ENCODE data around the gene C12orf75. TPM values are rescaled to one million over a fixed set of nuclear protein-coding genes. Genes with fewer than 3 reads are reported as not detected.
"Not testable (repeated sequence)": the region's sequence is repeated elsewhere in the genome, so short reads cannot be mapped to it uniquely, and the experiment has no call there.

The C12orf75 gene
- total RNA-seq, result 3.0 TPM

DNA sequence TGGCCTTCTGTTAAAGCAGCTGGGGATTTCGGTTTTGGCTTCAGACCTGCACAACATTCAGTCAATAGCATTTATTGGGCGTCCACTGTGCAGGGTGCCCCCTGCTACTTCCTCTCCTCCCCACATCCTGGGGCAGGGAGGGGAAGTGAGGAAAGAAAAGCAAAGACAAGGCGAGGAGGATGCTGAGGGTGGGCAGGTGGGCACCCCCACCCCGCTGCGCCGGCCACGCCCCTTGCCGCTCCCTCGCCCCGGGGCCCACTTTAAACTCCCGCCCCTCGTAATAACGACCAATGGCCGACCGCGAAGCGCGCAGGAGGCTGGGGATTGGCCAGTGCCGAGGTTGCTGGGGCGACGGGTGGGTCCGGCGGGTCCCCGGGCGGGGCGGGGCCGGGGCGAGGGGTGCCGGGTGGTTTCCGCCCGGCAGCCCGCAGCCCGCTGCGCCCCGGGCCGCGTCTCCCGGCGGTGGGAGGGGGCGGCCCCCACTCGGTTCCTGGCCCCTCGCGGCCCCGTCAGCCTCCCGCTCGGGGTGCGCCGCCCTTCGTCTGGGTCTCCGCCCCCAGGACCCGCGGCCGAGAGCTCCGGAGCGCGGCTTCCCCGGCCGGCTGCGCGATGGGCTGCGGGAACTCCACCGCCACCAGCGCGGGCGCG lies at the start of gene C12orf75:
TSS of gene C12orf75 (plus strand) at position 409 of the 648 bp plus-strand sequence. CDS start at position 610, 201 bp downstream.
- peak; percentile 47 to 85 (median 84) for DNase-seq (ENCODE audit: low read depth in 2 of 3, low spot score in 2 of 3)

DNA sequence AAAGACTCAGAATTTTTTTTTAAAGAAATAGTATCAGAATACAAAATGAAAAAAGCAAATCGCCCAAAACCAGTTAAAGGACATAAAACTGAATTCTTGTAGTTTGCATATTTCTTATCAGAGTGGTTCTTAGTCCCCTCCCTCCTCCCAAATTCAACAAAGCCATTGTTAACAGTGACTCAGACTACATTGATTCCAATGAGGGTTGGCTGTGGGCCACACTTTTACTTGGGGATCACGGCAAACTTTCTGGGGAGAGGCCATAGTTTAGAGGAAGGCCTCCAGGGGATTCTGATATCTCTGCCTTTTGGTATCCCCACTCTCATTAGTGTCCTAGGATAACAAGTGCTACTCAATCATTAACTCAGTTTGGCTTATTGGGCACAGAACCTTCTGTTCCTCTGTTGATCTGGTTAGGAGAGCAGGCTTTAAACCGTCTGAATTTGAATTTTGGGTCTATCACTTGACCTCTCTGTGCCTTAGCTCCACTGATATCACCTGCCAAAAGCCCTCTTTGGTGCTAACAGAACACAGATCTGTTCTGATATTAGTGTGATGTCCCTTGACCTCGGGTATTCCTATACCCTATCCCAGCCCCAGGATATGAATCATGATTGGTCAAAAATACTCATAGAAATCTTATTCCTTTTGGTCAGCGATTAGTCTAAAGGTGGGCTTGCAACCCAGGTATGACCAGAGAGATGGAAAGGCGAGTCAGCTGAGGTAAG lies 49.4 kb upstream of the C12orf75 start:
- no peak for DNase-seq (ENCODE audit: low read depth in 2 of 3, low spot score in 2 of 3)

DNA sequence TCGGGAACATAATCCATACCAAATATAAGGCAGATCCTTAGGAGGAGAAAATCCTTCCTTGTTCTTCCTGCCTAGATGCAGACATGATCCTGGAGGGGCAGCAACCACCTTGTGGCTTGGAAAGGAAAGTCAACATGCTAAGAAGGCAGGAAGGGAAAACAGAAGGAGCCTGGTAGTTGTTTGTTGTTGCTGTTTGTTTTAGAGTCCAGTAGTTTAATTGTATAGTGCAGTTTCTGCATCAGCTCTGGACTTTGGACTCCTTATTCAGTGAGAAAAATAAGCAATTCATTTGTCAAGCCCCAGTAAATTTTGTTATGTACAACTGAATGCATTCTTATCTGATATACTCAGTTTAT lies 48.8 kb upstream of the C12orf75 start:
- no peak for DNase-seq (ENCODE audit: low read depth in 2 of 3, low spot score in 2 of 3)

GRCh38 chr12:105285378-105285777 lies 45.1 kb upstream of the C12orf75 start:
- DNase-seq (ENCODE audit: low read depth in 2 of 3, low spot score in 2 of 3), result no peak

DNA sequence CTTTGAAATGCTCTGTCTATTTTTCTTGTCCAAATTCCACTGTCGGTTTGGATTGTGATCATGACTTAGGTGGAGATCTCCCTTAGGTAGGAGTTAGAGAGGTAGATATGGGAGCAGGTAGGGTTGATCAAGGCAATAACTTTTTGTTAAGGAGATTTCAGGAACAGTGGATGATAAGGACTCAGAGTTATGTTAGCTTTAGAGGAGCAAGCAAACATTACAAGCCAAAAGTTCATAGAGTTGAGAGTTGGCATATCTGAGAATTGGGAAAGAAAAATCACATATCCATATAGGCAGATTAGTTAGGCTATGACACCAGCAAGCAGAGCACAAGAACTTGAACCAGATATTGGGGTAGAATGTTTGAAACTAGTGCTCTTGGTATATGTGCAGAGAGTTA lies 43.1 kb upstream of the C12orf75 start:
- no peak for DNase-seq (ENCODE audit: low read depth in 2 of 3, low spot score in 2 of 3)

DNA sequence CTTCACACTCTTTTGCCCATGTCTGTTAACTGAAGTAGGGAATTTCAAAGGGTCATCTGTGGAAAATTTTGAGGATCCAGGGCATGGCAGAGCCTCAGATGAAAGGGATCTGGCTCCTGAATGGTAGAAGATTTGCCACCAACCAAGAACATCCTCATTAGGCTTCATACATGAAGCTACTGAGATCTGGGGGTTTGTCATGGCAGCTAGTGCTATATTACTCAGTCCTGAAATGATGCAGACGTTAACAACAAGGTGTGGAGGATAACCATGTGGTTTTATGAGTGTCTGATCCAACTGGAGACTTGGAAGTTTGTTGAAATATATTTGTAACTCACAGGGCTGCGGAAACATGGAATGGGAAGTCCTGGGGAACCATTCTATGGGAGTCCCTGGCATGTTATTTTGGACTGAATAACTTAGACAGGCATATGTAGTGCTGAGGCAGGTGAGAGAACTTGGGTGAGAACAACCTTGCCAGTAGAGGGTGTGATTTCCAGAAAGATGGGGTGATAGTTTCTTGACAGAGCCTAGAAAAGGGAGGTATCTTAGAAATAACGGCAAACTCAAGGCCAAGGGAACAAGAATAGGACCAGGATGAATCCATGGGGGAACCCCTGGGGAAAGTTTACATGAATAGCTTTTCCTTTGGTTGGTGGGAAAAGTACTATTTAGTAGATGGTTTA lies 42.0 kb upstream of the C12orf75 start:
- DNase-seq (ENCODE audit: low read depth in 2 of 3, low spot score in 2 of 3), result no peak

DNA sequence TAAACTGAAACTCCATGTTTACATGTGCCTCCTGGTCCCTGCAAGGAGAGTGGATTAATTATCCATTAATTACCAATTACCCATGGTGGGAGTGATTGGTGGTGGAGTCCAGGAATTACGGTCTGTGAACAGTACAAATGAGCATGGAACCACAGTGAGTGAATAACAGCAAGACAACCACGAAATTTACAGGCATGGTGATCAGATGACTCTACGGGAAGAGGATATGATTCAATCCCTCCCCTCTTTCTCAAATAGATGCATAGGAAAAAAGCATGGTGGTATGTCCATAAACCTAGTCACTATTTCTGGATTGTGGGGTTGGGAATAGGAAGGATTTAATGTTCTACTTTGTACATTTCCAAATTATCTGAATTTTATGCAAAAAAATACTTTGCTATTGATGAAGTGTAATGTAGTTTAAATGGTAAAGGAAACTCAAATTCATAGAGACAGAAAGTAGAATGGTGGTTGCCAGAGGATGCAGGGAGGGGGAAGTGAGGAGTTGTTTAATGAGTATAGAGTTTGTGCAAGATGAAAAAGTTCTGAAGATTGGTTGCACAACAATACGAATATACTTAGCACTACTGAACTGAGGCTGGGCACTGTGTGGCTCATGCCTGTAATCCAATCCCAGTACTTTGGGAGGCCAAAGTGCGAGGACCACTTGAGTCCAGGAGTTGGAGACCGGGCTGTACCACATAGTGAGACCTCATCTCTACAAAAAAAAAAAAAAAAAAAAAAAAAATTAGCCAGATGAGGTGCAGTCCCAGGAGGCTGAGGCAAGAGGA lies 41.2 kb upstream of the C12orf75 start:
- no peak for DNase-seq (ENCODE audit: low read depth in 2 of 3, low spot score in 2 of 3)

DNA sequence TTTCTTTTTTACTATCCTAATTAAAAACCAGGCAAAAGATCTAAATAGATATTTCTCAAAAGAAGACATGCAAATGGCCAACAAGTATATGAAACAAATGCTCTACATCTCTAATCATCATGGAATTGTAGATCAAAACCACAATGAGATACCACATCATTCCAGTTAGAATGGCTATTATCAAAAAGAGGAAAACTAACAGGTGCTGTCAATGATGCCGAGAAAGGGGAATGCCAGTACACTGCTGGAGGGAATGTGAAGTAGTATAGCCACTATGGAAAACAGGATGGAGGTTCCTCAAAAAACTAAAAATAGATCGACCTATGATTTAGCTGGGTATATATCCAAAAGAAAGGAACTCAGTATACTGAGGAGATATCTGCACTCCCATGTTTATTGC lies 39.0 kb upstream of the C12orf75 start:
- no peak for DNase-seq (ENCODE audit: low read depth in 2 of 3, low spot score in 2 of 3)

- no peak for DNase-seq (ENCODE audit: low read depth in 2 of 3, low spot score in 2 of 3)
Measured at GRCh38 chr12:105292705-105293104, 37.8 kb upstream of the C12orf75 start.

DNA sequence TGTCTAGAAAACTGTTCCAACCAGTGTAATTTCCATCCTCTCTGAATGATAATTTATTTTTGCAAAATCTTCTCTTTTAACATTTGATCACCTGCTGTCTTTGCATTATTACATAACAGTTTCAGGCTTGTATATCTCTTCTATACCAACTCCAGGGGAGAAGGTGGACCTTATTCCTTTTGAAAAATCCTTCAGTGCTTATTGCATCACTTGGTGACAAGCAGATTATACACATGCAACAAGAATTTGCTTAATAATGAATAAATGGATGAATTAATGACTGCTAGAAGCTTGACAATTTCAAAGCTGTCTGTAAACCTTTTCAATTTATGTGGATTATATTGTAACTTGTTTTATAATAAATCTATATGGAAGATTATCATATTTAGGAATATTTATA lies 37.3 kb upstream of the C12orf75 start:
- no peak for DNase-seq (ENCODE audit: low read depth in 2 of 3, low spot score in 2 of 3)

DNA sequence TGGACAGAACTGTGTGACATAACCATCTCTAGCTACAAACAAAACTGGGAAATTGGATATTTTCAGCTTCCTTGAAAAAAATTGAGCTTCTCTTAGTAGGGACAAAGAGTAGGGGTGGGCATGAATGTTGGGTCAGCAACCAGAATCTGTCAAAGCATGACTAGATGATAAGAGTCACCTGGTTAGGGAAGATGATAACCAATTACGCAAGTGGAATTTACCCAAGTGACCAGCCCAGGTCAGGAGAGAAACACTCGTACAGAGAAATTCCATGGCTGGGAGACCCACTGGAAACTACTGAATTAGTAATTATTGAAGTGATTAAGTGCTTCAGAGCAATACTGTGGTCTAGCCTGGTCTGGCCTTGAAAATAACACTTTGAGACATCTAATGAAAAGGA lies 36.3 kb upstream of the C12orf75 start:
- DNase-seq (ENCODE audit: low read depth in 2 of 3, low spot score in 2 of 3), result no peak

DNA sequence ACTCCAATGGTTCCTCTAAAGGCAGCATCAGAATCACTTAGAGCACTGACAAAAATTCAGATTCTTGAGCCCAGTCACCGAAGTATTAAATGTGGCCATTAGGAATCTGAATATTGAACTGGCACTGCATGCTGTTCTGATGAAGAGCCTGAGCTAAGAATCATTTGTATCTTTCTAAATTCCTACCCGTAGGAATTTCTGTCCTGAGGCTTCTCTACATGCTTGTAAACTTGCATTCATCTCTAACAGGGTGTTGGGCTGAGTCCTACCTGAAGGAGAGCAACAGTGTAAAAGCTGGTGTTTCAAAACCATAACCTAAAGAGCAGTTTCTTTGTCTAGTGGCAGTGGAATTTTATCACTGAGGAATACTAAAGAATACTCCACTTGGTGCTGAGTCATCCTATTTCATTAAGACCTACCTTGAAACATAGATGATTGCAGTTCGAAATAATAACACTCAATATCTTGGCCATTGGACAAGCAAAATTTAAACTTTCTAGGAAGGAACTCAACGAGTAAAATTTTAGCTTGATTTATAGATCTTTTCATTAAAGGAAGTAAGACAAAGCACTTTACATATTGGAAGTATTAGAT lies 35.5 kb upstream of the C12orf75 start:
- DNase-seq (ENCODE audit: low read depth in 2 of 3, low spot score in 2 of 3), result no peak

DNA sequence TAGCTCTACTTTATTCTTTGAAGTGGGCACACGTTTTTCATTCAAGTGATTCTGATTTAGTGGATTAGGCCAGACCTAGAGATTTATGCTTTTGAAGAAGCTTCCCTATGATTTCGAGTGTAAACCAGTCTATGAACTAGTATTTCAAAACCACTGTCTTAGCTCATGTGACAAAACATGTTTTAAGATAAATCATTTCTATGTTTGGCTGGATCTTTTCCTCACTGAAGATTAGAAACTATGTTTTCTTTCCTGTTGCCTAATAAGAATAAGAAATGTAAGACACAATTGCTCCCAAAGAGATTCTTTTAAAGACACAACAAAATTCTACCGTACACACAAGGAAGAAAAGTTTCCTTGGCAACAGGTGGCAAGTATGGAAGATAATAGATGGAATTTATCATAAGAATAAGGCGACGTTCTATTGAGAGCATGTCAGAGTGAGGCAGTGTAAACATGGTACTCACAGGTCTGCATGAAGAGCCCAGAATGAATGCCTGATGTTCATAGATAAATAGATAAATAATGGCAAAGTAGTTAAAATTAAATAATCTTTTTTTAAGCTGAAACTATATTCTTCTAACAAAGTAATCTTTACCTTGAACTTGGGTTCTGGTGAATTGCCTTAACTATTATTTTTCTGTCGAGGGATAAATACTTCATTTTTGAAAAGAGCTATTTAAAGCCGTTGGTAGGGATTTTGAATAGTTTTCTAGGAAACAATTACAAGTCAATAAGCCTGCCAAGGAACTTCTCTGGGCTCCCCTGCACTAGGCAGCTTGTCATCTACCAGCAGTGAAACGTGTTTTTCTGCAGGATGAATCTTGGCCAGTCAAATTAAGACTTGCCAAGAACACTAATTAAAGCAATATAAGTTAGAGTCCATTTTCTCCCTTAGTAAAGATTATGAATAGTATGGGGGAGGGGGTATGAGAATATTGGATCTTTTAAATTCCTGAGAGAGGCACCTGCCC lies 34.1 kb upstream of the C12orf75 start:
- DNase-seq (ENCODE audit: low read depth in 2 of 3, low spot score in 2 of 3), result no peak

DNA sequence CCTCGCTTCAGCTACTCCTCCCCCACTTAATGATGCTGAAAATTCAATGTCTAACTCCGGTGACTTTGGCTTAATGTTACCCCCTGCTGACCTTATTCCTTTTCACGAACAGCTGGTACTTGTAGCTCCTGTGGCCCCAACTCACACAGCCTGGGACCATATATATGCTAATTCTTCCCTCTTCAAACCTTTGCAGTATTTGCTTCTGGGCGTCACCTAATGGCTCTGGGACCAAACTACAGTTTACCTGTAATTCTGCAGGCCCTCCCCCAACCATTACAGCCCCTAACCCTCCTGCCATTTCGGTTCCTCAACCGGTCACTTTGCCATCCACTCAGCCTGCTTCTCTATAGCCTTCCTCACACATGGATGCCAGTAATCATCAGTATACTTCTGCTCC lies 29.6 kb upstream of the C12orf75 start:
- DNase-seq (ENCODE audit: low read depth in 2 of 3, low spot score in 2 of 3), result no peak

DNA sequence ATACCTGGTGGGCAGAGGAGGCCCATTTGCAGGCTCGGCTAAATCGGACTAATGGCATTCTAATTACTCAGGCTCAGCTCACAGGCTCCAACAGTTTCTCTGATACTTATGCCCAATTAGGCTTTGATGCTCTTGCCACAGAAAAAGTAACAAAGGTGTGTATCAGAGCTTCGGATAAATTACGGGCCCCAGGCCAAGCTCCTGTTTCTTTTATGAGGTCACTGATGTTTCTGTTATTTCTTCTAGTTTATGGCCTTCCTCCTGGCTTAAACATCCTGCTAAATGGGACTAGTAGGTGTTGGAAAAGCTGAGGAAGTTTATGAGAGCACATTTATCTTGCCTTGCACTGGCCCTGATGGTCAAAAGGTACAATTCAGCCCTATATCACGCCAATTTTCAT lies 28.8 kb upstream of the C12orf75 start:
- DNase-seq (ENCODE audit: low read depth in 2 of 3, low spot score in 2 of 3), result no peak

DNA sequence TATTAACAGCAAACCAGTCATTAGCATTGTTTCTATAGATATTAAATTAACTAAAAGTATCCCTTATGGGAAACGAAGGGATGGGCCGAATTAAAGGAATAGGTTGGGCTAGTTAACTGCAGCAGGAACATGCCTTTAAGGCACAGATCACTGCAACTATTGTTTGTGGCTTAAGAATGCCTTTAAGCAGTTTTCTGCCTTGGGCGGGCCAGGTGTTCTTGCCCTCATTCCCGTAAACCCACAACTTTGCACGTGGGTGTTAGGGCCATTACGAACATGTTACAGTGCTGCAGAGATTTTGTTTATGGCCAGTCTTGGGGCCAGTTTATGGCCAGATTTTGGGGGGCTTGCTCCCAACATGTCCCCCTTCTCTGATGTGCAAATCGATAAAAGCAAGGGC lies 27.5 kb upstream of the C12orf75 start:
- not testable (repeated sequence) for DNase-seq (ENCODE audit: low read depth in 2 of 3, low spot score in 2 of 3)

- DNase-seq (ENCODE audit: low read depth in 2 of 3, low spot score in 2 of 3), result not testable (repeated sequence)
Measured at GRCh38 chr12:105304626-105305025, 25.9 kb upstream of the C12orf75 start.

- DNase-seq (ENCODE audit: low read depth in 2 of 3, low spot score in 2 of 3), result not testable (repeated sequence)
Measured at GRCh38 chr12:105307601-105308314, 22.7 kb upstream of the C12orf75 start.

- not testable (repeated sequence) for DNase-seq (ENCODE audit: low read depth in 2 of 3, low spot score in 2 of 3)
Measured at GRCh38 chr12:105308839-105309238, 21.7 kb upstream of the C12orf75 start.

Data from hematopoietic multipotent progenitor cell (in vitro differentiated cells).